Measurements from ENCODE around the gene HYAL2.
"Not testable (repeated sequence)": the region's sequence is repeated elsewhere in the genome, so short reads cannot be mapped to it uniquely, and the experiment has no call there.

Gene HYAL2

DNA sequence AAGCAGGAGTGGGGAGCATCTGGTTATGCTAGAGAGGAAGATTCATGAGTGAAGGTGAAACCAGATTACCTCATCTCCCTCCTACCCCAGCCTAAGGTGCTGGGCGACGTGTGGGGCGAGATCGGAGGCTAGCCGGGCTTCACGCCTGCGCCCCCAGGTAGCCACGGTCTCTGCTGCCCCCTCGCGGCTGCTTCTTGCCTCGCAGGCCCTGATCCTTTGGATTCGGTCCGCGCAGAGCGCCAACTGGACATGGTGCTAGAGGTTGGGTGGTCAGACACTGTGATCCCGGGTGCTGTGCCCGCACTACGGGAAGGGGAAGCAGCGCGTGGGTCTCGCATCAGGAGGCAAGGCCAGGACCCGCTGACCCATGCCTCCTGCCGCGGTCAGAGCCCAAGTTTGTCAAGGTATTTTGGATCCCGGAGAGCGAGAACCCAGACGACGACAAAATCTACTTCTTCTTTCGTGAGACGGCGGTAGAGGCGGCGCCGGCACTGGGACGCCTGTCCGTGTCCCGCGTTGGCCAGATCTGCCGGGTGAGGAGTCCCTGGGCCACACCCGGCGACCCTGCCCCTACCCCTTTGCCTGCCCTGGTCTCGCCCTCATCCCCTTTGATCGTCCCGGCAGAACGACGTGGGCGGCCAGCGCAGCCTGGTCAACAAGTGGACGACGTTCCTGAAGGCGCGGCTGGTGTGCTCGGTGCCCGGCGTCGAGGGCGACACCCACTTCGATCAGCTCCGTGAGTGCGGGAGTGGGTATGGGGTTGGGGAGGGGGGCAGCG, 49.4 kb downstream of the HYAL2 start:
- peaks cover 26% of the 10 kb centered on the region for H3K27me3 ChIP-seq (replicated peaks)
- in situ Hi-C loops (cut with HindIII; ENCODE audit: low pct_ligation_motif_present, low sequenced_read_pairs) = no loop called here
- H3K4me3 ChIP-seq (ENCODE audit: low read depth, low read length) = peak overlapping the region; percentile 37

DNA sequence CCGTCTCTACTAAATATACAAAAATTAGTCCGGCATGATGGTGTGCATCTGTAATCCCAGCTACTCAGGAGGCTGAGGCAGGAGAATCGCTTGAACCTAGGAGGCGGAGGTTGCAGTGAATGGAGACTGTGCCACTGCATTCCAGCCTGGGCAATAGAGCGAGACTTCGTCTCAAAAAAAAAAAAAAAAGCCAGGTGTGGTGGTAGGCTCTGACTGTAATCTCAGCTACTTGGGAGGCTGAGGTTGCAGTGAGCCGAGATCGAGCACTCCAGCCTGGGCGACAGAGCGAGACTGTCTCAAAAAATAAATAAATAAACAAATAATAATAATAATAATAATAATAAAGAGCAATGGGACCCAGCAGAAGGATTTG, 50.0 kb downstream of the HYAL2 start:
- H3K36me3 ChIP-seq (replicated peaks); H3K27ac ChIP-seq; in situ Hi-C loops (cut with HindIII; ENCODE audit: low pct_ligation_motif_present, low sequenced_read_pairs); DNase-seq; H3K4me3 ChIP-seq (ENCODE audit: low read depth, low read length): not testable (repeated sequence)
- peaks cover 26% of the 10 kb centered on the region for H3K27me3 ChIP-seq (replicated peaks)

More for the DNA sequence above, 49.4 kb downstream of the HYAL2 start:
- peak; percentile 99 for TF ChIP-seq CTCF (IDR thresholded peaks at IDR 0.05; ENCODE audit: low read depth, low read length, missing control alignments)
- peak; percentile 44 for DNase-seq
- Histone ChIP-seq H3K27ac (no peak overlapping the region), H3K36me3 (replicated peaks) (no peaks in the 10 kb centered on the region)

GRCh38 chr3:50271314-50271936, 51.1 kb downstream of the HYAL2 start:
- in situ Hi-C loops (cut with HindIII; ENCODE audit: low pct_ligation_motif_present, low sequenced_read_pairs) = no loop called here
- no peak for DNase-seq

GRCh38 chr3:50270422-50271224, 51.9 kb downstream of the HYAL2 start:
- in situ Hi-C loops (cut with HindIII; ENCODE audit: low pct_ligation_motif_present, low sequenced_read_pairs) = no loop called here
- TF ChIP-seq CTCF (IDR thresholded peaks at IDR 0.05; ENCODE audit: low read depth, low read length, missing control alignments) = no peak
- DNase-seq = no peak
- peaks cover 24% of the 10 kb centered on the region for H3K27me3 ChIP-seq (replicated peaks)
- no peak overlapping the region for H3K4me3 ChIP-seq (ENCODE audit: low read depth, low read length)
- H3K36me3 ChIP-seq (replicated peaks) = no peaks in the 10 kb centered on the region
- H3K27ac ChIP-seq = no peak overlapping the region

More at GRCh38 chr3:50271314-50271936, 51.1 kb downstream of the HYAL2 start:
- Histone ChIP-seq H3K36me3 (replicated peaks) (no peaks in the 10 kb centered on the region), H3K4me3 (ENCODE audit: low read depth, low read length) (no peak overlapping the region), H3K27ac (no peak overlapping the region), H3K27me3 (replicated peaks) (peaks cover 26% of the 10 kb centered on the region)
- no peak for TF ChIP-seq CTCF (IDR thresholded peaks at IDR 0.05; ENCODE audit: low read depth, low read length, missing control alignments)

DNA sequence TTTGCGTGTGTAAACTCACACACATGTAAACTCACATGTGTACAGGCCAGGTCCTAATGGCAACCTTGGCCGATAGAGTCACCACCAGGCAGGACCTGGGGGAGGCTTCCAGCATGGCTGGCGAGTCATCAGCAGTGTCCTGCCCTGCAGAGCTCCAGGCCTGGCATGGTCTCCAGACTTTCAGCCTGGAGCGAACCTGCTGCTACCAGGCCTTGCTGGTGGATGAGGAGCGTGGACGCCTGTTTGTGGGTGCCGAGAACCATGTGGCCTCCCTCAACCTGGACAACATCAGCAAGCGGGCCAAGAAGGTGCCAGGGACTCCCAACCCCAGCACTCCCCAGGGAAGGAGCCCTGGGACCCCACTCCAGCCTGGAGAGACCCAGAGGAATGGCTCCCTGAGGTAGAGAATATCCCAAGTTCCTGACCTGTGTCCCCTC, 52.5 kb downstream of the HYAL2 start:
- no peak for TF ChIP-seq CTCF (IDR thresholded peaks at IDR 0.05; ENCODE audit: low read depth, low read length, missing control alignments)
- no peak overlapping the region for H3K4me3 ChIP-seq (ENCODE audit: low read depth, low read length)
- H3K36me3 ChIP-seq (replicated peaks) = no peaks in the 10 kb centered on the region
- no peak for DNase-seq
- peaks cover 17% of the 10 kb centered on the region for H3K27me3 ChIP-seq (replicated peaks)
- H3K27ac ChIP-seq = no peak overlapping the region
- in situ Hi-C loops (cut with HindIII; ENCODE audit: low pct_ligation_motif_present, low sequenced_read_pairs) = no loop called here

DNA sequence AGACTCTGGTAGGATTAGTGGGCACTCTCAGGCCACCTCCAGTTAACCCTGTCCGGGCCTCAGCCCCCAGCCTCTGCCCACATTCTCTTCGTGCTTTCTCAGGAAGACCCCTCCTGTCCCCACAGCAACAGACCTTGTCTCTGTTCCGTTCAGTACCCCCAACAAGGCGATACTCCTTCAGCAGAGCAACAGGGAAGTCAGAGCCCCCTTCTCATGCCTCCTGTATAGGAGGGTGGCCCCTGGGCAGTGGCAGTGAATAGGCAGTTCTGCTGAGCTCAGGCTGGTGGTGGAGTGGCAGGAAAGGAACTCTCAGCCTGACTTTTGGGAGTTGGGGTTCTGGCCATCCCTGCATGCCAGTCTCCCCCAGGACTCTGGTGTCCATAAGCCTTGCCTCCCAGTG, 53.1 kb downstream of the HYAL2 start:
- DNase-seq = no peak
- no peak for TF ChIP-seq CTCF (IDR thresholded peaks at IDR 0.05; ENCODE audit: low read depth, low read length, missing control alignments)
- in situ Hi-C loops (cut with HindIII; ENCODE audit: low pct_ligation_motif_present, low sequenced_read_pairs) = no loop called here
- Histone ChIP-seq H3K36me3 (replicated peaks) (no peaks in the 10 kb centered on the region), H3K27me3 (replicated peaks) (peaks cover 12% of the 10 kb centered on the region), H3K27ac (no peak overlapping the region), H3K4me3 (ENCODE audit: low read depth, low read length) (no peak overlapping the region)
